H1 (cell line): ENCODE results near the gene FCAMR. TPM values are rescaled to one million over a fixed set of nuclear protein-coding genes. Genes with fewer than 3 reads are reported as not detected.

ENCODE experiments used
- CHD1 ChIP-seq: IDR thresholded peaks from 2 replicates; pipeline ENCODE4 v1.6.1; 2012; ENCODE audit warnings: low read depth, low read length, improper control_type of control experiment
- KDM5A ChIP-seq: fragments of 200-600 bp; IDR thresholded peaks from 2 replicates; pipeline ENCODE4 v1.7.1; 2012; ENCODE audit warnings: mild to moderate bottlenecking, low read length, inconsistent platforms, mixed read lengths
- POLR2A ChIP-seq, 2 experiments: IDR thresholded peaks; 1 replicate in 1 of 2; 2 replicates in 1 of 2; pipeline ENCODE4 v1.6.1; 2011; ENCODE audit warnings: low read depth in 2 of 2, low read length in 2 of 2, mild to moderate bottlenecking in 2 of 2; ENCODE audit errors: control extremely low read depth in 1 of 2
- POLR2AphosphoS5 ChIP-seq: IDR thresholded peaks from 2 replicates; pipeline ENCODE4 v1.6.1; 2011; ENCODE audit warnings: low read depth, low read length
- polyA plus RNA-seq, 7 experiments: library from polyadenylated mRNA; depleted of rRNA in 3 of 7; stranded (reverse) in 5 of 7; unstranded in 2 of 7; fragments of >200 nt in 5 of 7; fragments of 200-250 nt in 2 of 7; gene quantifications; 1 replicate in 5 of 7; 2 replicates in 1 of 7; 4 replicates in 1 of 7; pipeline versions ENCODE4 v1.2.1 to v1.2.3, GENCODE V29; 2011 to 2013; ENCODE audit warnings: missing spikeins in 2 of 7, mixed read lengths in 2 of 7
- total RNA-seq: library from RNA; stranded (reverse); fragmentation: NEBNext Ultra II Directional; extraction: Animal tissue kit (Norgen Biotek cat#: 25700); gene quantifications from 2 replicates; pipeline ENCODE4 v1.2.1, GENCODE V29; 2021

FCAMR gene
- total and polyA plus RNA-seq, 2 of the 8 experiments (the other 6 are each of a cell fraction or from before 2014, with no cell fraction given), result not detected

GRCh38 chr1:206963740-206964139, 6.5 kb downstream of the FCAMR start (continued):
- TF ChIP-seq POLR2AphosphoS5, result no peak
- TF ChIP-seq CHD1, result no peak
- TF ChIP-seq KDM5A, result no peak
- TF ChIP-seq POLR2A (IDR thresholded peaks at IDR 0.05; ENCODE audit: control extremely low read depth in 1 of 2, low read depth in 2 of 2, low read length in 2 of 2), result no peak
